HuH-7 (cell line): ENCODE data around the gene PEMT.

Experiments used
- DNase-seq: peaks from one replicate; pipeline ENCODE4 v3.0.0; 2011; ENCODE audit warnings: low spot score

Gene PEMT

GRCh38 chr17:17514993-17515933 is 76.2 kb downstream of the PEMT start:
- DNase-seq = no peak

GRCh38 chr17:17514361-17514992 is 77.0 kb downstream of the PEMT start:
- no peak for DNase-seq

- DNase-seq = no peak
Observed at GRCh38 chr17:17513626-17514025, 77.9 kb downstream of the PEMT start.

- DNase-seq = no peak
Observed at GRCh38 chr17:17512866-17513265, 78.6 kb downstream of the PEMT start.

- DNase-seq = no peak
Observed at GRCh38 chr17:17511881-17512858, 79.3 kb downstream of the PEMT start.

GRCh38 chr17:17511293-17511741 is 80.2 kb downstream of the PEMT start:
- DNase-seq = no peak

- no peak for DNase-seq
Observed at GRCh38 chr17:17510456-17511292, 80.8 kb downstream of the PEMT start.

- no peak for DNase-seq
Observed at GRCh38 chr17:17509601-17510425, 81.7 kb downstream of the PEMT start.

- DNase-seq = no peak
Observed at GRCh38 chr17:17508646-17509591, 82.6 kb downstream of the PEMT start.

- DNase-seq = no peak
Observed at GRCh38 chr17:17508019-17508535, 83.4 kb downstream of the PEMT start.

- no peak for DNase-seq
Observed at GRCh38 chr17:17507465-17508011, 84.0 kb downstream of the PEMT start.

GRCh38 chr17:17506893-17507464 is 84.5 kb downstream of the PEMT start:
- no peak for DNase-seq

GRCh38 chr17:17506181-17506741 is 85.2 kb downstream of the PEMT start:
- no peak for DNase-seq

- no peak for DNase-seq
Observed at GRCh38 chr17:17505610-17506171, 85.8 kb downstream of the PEMT start.

GRCh38 chr17:17505151-17505550 is 86.4 kb downstream of the PEMT start:
- no peak for DNase-seq

GRCh38 chr17:17504341-17505140 is 87.0 kb downstream of the PEMT start:
- DNase-seq = no peak
